SK-N-MC (cell line): Measurements from ENCODE around the gene GPRIN1.

ENCODE experiments used
- DNase-seq: peaks from one replicate; pipeline ENCODE4 v3.0.0-alpha.2; 2011; ENCODE audit warnings: low read depth, low spot score
- H3K27ac ChIP-seq: fragments of 200-600 bp; sonication (generic); 2 replicates; pipeline ENCODE4 v1.5.1; 2016; ENCODE audit warnings: mixed run types
- H3K36me3 ChIP-seq: fragments of 200-600 bp; sonication (generic); 2 replicates; pipeline ENCODE4 v1.6.1; 2017; ENCODE audit warnings: antibody characterized with exemption, low read length, mixed read lengths; ENCODE audit not compliant: insufficient read depth
- H3K4me3 ChIP-seq: fragments of 200-600 bp; sonication (generic); 2 replicates; pipeline ENCODE4 v1.5.1; 2016
- H3K9ac ChIP-seq: fragments of 200-600 bp; sonication (generic); 2 replicates; pipeline ENCODE4 v1.8.0; 2017; ENCODE audit warnings: mixed run types, mixed read lengths; ENCODE audit not compliant: insufficient read length
- H3K9me3 ChIP-seq: fragments of 200-600 bp; sonication (generic); 2 replicates; pipeline ENCODE4 v1.6.1; 2017; ENCODE audit warnings: low read depth, mild to moderate bottlenecking, antibody characterized with exemption, low read length, moderate library complexity, mixed read lengths
- EZH2 ChIP-seq: fragments of 200-600 bp; sonication (generic); IDR thresholded peaks from one replicate; pipeline ENCODE4 v1.6.1; 2017; ENCODE audit warnings: antibody characterized with exemption
- FOXP2 ChIP-seq: optimal IDR thresholded peaks from 2 replicates; pipeline ENCODE3; 2011; ENCODE audit warnings: mild to moderate bottlenecking, moderate library complexity; ENCODE audit not compliant: insufficient read depth; ENCODE audit errors: extremely low read length, control extremely low read depth
- POLR2AphosphoS5 ChIP-seq: IDR thresholded peaks from 2 replicates; pipeline ENCODE4 v1.6.1; 2012; ENCODE audit warnings: mild to moderate bottlenecking, low read depth, low read length, borderline replicate concordance

GPRIN1 gene

DNA sequence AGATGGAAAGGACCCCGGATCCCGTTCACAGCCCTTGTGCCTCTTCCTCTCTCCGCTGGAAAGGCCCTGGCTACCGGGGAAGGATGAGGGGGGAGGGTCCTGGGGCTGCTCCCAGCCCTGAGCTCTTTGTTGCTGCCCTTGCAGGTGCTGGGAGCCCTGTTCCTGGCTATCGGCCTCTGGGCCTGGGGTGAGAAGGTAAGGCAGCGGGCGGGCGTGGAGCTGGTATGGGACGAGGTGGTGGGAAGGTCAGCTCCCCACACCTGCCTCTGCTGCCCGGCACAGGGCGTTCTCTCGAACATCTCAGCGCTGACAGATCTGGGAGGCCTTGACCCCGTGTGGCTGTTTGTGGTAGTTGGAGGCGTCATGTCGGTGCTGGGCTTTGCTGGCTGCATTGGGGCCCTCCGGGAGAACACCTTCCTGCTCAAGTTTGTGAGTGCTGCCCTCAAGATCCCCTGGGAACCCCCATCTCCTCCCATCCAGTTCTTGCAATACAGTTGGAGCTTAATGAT is 41.6 kb upstream of the GPRIN1 start:
- no peak for TF ChIP-seq FOXP2
- no peak for TF ChIP-seq POLR2AphosphoS5
- TF ChIP-seq EZH2 = no peak
- H3K9me3 ChIP-seq = no peaks in the 10 kb centered on the region
- DNase-seq = no peak
- no peak overlapping the region for H3K4me3 ChIP-seq
- no peak overlapping the region for H3K27ac ChIP-seq
- H3K9ac ChIP-seq = no peak overlapping the region
- no peaks in the 10 kb centered on the region for H3K36me3 ChIP-seq

DNA sequence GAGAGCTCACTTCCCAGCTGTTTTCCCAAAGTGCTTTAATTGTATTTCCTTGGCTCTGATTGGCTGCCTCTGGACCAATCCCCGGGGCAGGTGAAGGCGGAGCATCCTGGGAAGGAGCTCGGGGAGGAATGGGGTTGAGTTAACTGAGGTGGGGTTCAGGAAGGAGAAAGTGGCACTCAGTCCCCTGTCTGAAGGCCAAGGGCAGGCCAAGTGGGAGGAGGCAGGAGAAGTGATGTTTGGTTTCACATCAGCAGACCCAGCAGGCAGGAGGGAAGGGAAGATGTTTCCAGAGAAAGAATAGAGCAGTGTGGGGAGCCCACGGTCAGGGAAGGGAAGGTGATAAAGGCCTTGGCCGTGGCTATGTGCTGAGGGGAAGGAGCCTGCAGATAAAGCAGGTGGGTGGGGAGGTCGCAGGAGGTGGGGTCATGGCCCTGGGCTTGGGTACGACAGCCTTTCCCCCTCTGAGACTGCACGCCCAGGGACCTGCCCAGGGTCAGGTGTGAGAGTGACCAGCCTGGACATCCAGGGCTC is 40.5 kb upstream of the GPRIN1 start:
- no peak overlapping the region for H3K27ac ChIP-seq
- no peak overlapping the region for H3K9ac ChIP-seq
- no peaks in the 10 kb centered on the region for H3K9me3 ChIP-seq
- H3K36me3 ChIP-seq = no peaks in the 10 kb centered on the region
- H3K4me3 ChIP-seq = no peak overlapping the region
- TF ChIP-seq EZH2 (no peak), POLR2AphosphoS5 (no peak), FOXP2 (no peak)
- no peak for DNase-seq

DNA sequence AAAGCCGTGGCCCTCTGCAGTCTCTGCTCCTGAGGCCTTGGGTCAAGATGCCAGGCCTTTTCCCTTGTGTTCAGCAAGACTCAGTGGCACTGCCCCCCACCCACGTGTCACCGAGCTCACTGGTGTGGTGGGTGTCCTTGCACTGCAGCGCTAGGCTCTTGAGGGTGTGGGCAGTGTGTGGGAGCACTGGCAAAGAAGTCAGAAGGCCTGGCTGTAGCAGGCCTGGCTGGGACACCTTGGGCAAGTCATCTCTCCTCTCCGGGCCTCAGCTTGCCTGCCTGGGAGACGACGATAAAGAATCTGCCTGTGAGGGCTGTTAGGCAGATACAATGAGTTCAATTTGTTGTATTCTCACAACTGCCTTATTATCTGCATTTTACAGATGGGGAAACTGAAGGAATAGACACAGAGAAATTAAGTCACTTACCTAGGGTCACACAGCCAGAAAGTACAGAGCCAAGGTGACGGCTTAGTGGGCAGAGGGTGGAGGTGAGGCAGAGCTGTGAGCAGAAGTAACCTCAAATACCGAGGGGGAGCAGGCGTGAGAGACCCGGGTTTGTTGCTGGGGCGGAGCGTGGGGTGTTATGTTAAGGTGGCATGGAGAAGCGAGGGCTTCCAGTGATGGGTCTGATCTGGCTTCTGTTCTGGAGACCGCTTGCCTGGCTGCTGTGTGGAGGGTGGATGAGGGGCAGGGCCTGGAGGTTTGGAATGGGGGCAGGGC is 38.7 kb upstream of the GPRIN1 start:
- Histone ChIP-seq H3K9ac (no peak overlapping the region), H3K4me3 (peak overlapping the region; percentile 90; the same call in 1 of the 2 replicates), H3K9me3 (no peaks in the 10 kb centered on the region), H3K27ac (no peak overlapping the region), H3K36me3 (no peaks in the 10 kb centered on the region)
- DNase-seq = no peak
- TF ChIP-seq FOXP2 (no peak), EZH2 (no peak), POLR2AphosphoS5 (no peak)

DNA sequence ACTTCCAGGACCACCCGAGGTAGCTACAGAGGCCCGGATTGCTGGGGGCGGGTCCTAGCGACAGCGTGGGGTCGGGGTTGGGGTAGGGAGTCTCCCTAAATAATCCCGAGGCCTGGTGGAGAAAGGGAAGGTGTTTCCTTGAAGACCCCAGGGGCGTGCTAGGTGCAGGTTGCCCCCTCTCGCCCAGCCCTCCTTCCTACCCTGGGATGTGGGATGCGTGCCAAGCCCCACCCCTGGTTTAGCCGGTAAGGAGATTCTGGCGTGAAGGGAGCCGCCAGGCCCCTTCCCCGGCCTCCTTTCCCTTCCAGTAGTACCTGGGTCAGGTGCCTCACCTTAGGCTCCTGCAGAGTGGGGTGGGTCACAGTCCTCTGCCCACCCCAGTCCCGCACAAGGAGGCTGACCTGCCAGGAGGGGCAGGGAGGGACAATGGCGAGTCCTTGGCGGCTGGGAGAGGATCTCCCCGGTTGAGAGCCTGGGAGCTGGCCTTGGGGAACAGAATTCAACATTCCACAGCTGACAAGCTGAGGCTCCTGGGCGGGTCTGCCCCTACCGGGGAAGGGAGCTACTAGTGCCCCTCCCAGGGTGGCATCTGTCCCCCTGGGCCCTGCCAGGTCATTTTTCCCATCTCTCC is 38.0 kb upstream of the GPRIN1 start:
- peak overlapping the region; percentile 90 for H3K4me3 ChIP-seq
- H3K27ac ChIP-seq = no peak overlapping the region
- peak overlapping the region; percentile 62 for H3K9ac ChIP-seq
- no peak for TF ChIP-seq POLR2AphosphoS5
- DNase-seq = no peak
- no peaks in the 10 kb centered on the region for H3K36me3 ChIP-seq
- no peaks in the 10 kb centered on the region for H3K9me3 ChIP-seq

DNA sequence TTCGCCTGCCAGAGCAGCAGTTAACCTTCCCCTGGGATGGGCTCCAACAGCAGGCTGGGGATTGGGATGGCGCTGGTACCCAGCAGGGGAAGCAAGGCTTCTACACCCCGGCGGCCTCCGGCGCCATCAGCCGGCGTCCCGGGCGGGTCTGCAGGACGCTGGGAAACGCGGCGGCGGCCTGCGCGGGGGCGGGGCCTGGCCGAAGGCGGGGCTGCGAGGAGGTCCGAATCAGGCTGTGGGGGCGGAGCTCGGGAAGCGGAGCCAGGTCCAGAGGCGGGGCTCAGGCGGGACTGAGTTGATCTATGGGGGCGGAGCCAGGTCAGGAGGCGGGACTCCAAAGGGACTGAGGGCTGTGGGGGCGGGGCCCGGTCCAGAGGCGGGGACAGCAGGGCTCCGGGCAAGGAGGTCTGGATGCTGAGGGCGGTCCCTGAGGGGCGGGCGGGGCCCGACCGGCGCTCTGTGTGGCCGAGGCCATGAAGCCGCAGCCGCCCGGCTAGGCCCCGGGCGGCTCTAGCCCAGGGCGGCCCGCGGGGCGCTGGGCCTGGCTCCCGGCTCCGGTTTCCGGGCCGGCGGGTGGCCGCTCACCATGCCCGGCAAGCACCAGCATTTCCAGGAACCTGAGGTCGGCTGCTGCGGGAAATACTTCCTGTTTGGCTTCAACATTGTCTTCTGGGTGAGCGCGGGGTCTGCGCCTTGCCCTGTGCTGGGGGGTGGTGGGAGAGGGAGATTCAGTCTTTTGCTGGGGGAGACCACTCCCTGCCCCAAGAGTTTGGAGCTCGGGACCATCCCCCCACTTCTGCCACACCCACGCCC is 37.3 kb upstream of the GPRIN1 start, which contains the start of gene TSPAN17:
TSS of gene TSPAN17 (plus strand) at position 455 of the 813 bp plus-strand sequence. CDS start at position 587, 132 bp downstream.
- TF ChIP-seq FOXP2 (no peak), POLR2AphosphoS5 (peak; percentile 92)
- Histone ChIP-seq H3K9me3 (no peaks in the 10 kb centered on the region), H3K27ac (no peak within 1 kb of the TSS), H3K36me3 (no peaks in the 10 kb centered on the region), H3K4me3 (peak within 1 kb of the TSS; percentile 90), H3K9ac (peak within 1 kb of the TSS; percentile 62)
- peak; percentile 68 for DNase-seq

DNA sequence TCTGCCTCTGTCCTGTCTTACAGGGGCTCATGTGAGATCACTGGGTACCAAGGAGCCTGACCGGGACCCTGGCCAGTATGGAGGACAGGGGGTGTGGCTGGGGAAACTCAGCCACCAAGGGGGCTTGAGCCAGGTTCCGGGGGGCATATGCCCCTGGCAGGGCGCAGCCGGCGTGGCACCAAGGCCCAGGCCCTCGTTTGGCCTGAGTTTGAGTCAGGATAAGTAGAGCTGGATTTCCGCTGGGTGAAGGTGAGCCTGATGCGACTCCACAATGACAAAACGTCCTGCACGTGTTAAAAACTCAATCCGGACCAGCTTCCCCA is 36.7 kb upstream of the GPRIN1 start:
- H3K27ac ChIP-seq = no peak overlapping the region
- TF ChIP-seq FOXP2 (no peak), EZH2 (no peak), POLR2AphosphoS5 (no peak)
- no peak for DNase-seq
- H3K9ac ChIP-seq = peak overlapping the region; percentile 42
- H3K9me3 ChIP-seq = no peaks in the 10 kb centered on the region
- no peaks in the 10 kb centered on the region for H3K36me3 ChIP-seq
- H3K4me3 ChIP-seq = peak overlapping the region; percentile 90

DNA sequence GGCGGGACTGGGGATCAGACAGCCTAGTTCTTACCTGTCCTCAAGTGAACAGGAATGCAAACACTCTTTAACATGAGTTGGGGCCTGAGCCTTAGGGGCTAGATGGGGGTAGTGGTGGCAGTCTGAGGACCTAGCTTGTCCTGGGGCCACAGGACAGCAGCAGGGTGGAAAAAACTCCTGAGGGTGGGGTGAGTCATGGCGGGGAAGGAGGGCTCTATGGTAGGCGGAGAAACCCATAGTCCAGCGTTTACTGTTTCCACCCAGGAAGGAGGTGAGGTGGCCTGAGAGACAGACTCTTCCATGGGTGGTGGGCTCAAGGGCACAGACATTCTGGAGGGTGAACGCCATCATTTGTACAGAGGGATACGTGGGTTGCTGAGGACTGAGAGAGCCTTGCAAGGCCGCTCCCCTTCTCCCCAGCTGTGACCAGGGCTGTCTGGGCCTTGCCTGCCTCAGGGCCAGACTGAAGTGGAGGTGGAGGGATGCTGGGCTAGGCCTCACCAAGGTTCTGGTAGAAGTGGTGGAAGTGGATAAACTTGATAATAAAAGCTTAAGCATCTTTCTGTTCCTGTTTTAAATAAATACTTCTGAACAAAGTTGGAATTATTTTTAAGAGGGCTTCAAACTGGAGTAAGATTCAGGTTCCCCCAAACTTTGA is 36.2 kb upstream of the GPRIN1 start:
- no peak overlapping the region for H3K27ac ChIP-seq
- TF ChIP-seq FOXP2 (no peak), POLR2AphosphoS5 (no peak), EZH2 (no peak)
- peak overlapping the region; percentile 90 for H3K4me3 ChIP-seq

More for the DNA sequence above, 36.2 kb upstream of the GPRIN1 start:
- Histone ChIP-seq H3K36me3 (no peaks in the 10 kb centered on the region), H3K9me3 (no peaks in the 10 kb centered on the region), H3K9ac (no peak overlapping the region)
- DNase-seq = no peak
